GM20000 (cell line): ENCODE measurements around the gene CLN6.

Experiments
- DNase-seq: peaks from one replicate; pipeline ENCODE4 v3.0.0; 2012; ENCODE audit warnings: low spot score
- CTCF ChIP-seq: IDR thresholded peaks from 2 replicates; pipeline ENCODE4 v1.5.1; 2012; ENCODE audit warnings: mild to moderate bottlenecking, control low read depth; ENCODE audit errors: extremely low read depth, missing control alignments

The CLN6 gene

GRCh38 chr15:68210821-68211655 lies 18.5 kb downstream of the CLN6 start:
- TF ChIP-seq CTCF, result peak; percentile 81
- DNase-seq, result peak; percentile 72

DNA sequence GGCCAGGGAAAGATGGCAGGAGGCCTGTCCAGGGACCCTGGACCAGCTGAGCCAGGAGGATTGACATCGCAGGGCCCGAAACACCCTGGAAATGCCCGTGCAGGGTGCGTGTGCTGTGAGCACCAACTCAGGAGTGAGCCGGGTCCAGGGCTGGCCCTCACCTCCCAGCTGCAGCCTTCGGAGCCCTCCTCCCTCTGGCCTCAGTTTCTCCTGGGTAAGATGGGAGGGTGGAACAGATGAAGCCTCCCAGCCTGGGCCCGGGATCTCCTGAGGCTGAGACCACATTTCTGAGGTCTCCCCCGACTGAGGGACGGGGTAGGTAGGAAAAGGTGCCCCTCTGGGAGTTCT lies 19.1 kb downstream of the CLN6 start:
- no peak for TF ChIP-seq CTCF
- no peak for DNase-seq

- TF ChIP-seq CTCF, result no peak
- peak; percentile 64 for DNase-seq
These were observed 19.7 kb downstream of the CLN6 start for GRCh38 chr15:68209735-68210408.

GRCh38 chr15:68209272-68209671 lies 20.3 kb downstream of the CLN6 start:
- DNase-seq, result no peak
- TF ChIP-seq CTCF, result no peak

DNA sequence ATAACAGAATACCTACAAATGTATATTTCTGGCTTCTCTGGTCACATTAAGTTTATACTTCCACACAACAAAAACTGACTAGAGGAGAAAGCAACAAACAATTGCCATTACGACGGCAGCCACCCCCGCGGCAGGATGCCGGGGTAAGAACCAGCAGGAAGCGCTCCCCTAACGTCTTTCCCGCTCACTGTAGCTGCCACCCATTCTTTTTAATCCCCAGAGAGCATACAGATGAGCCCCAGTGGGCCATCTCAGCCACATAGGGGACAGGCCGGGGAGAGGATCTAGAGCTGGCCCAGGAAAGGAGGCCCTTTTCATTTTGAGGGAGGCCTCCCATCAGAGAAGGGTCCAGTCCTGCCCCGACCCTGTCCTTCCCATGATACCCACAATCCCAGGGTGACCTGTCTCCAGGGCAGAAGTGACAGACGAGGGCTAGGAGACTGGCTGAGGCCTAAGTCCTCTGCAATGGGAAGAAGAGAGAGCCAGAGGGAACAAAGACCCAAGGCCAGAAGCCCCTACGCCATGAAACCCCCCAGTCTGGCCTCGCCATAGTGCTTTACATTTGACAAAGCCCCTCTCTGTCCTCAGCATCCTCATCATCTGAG lies 20.8 kb downstream of the CLN6 start:
- TF ChIP-seq CTCF, result no peak
- no peak for DNase-seq

GRCh38 chr15:68208136-68208535 lies 21.4 kb downstream of the CLN6 start:
- no peak for DNase-seq
- TF ChIP-seq CTCF, result no peak

GRCh38 chr15:68207176-68207935 lies 22.2 kb downstream of the CLN6 start:
- DNase-seq, result no peak
- TF ChIP-seq CTCF, result no peak
